Heart left ventricle (tissue), 13 donors: ENCODE measurements around the gene AFF1.

Source experiments
- POLR2A ChIP-seq, 2 donors: fragments of 450-650 bp; IDR thresholded peaks; one replicate each; pipeline ENCODE4 v1.6.1; 2017; ENCODE audit warnings: antibody characterized with exemption in 2 of 2, mild to moderate bottlenecking in 2 of 2, moderate library complexity in 2 of 2
- TF ChIP-seq, protein P1 (sequence below), 12 donors: fragments of 200-600 bp; sonication (generic) in 4 of 12; IDR thresholded peaks; one replicate each; pipeline versions ENCODE4 v1.5.0 to v1.8.0; 2018 to 2022; ENCODE audit warnings: antibody characterized with exemption in 12 of 12, mild to moderate bottlenecking in 5 of 12
- donor health status: ischemic (EF 13 %, LVEDD 7.1; RV severe dilation, severe dysfunction).
- donor health status: DM: no; HTN: yes; CAD: no.
- donor health status: DM: no; HTN: no; CAD: no.
- donor health status: ischemic (EF 25% LVEDD 6.9; RV normal size, moderate dysfunction).
- donor health status: ischemic (EF 25% LVEDD 5.7; RV mildly dilated, moderate dysfunction).
- donor health status: ischemic (EF 35%, LVEDD 5.7; RV mildly dilated, moderate dysfunction).
- donor health status: nonischemic (EF 11% LVEDD 7.7; RV severe dilation, severe dysfunction).
- donor health status: DM: yes; HTN: yes; CAD: no.
- donor health status: PGD.
- donor health status: ischemic (EF 29% LVEDD 5.4; RV normal size, mild dysfunction).
- donor health status: nonischemic (EF 23%, LVEDD 6.1; RV moderate dilation, normal function).

GRCh38 chr4:86942185-86942666 lies 7.4 kb downstream of the AFF1 start:
- TF ChIP-seq, protein P1, sequence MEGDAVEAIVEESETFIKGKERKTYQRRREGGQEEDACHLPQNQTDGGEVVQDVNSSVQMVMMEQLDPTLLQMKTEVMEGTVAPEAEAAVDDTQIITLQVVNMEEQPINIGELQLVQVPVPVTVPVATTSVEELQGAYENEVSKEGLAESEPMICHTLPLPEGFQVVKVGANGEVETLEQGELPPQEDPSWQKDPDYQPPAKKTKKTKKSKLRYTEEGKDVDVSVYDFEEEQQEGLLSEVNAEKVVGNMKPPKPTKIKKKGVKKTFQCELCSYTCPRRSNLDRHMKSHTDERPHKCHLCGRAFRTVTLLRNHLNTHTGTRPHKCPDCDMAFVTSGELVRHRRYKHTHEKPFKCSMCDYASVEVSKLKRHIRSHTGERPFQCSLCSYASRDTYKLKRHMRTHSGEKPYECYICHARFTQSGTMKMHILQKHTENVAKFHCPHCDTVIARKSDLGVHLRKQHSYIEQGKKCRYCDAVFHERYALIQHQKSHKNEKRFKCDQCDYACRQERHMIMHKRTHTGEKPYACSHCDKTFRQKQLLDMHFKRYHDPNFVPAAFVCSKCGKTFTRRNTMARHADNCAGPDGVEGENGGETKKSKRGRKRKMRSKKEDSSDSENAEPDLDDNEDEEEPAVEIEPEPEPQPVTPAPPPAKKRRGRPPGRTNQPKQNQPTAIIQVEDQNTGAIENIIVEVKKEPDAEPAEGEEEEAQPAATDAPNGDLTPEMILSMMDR (IDR thresholded peaks at IDR 0.05): no peak
- TF ChIP-seq POLR2A (IDR thresholded peaks at IDR 0.05): no peak
